ENCODE data around the gene SERHL2. TPM values are rescaled to one million over a fixed set of nuclear protein-coding genes. Genes with fewer than 3 reads are reported as not detected.

Gene SERHL2
- total RNA-seq, 4 donors from 2014 or later = 3.3 to 14.2 (median 10.8) TPM

DNA sequence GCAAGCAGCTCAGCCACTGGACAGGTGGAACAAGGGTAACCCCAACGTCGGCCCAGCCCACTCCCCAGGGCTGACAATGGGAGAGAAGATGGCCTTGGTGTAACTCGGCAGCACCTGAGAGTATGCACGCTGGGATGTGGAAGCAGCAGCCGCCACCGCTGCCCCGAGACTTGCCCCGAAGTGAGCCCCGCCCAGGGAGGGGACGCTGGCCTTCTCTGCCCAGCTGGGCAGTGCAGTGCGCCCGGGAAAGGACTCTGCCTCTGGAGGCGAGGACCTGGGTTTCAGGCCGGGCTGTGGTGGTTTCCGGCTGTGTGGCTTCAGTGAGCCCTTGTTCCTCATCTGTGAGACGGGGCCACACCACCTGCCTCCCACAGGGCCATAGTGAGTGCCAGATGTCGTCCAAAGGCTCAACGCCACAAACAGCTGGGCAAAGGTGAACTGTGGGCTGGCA, 69.6 kb downstream of the SERHL2 start:
- no peak for TF ChIP-seq POLR2A (IDR thresholded peaks at IDR 0.05)
- TF ChIP-seq, protein P1, sequence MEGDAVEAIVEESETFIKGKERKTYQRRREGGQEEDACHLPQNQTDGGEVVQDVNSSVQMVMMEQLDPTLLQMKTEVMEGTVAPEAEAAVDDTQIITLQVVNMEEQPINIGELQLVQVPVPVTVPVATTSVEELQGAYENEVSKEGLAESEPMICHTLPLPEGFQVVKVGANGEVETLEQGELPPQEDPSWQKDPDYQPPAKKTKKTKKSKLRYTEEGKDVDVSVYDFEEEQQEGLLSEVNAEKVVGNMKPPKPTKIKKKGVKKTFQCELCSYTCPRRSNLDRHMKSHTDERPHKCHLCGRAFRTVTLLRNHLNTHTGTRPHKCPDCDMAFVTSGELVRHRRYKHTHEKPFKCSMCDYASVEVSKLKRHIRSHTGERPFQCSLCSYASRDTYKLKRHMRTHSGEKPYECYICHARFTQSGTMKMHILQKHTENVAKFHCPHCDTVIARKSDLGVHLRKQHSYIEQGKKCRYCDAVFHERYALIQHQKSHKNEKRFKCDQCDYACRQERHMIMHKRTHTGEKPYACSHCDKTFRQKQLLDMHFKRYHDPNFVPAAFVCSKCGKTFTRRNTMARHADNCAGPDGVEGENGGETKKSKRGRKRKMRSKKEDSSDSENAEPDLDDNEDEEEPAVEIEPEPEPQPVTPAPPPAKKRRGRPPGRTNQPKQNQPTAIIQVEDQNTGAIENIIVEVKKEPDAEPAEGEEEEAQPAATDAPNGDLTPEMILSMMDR (IDR thresholded peaks at IDR 0.05) = no peak
- TF ChIP-seq EP300 (IDR thresholded peaks at IDR 0.05) = no peak
- Histone ChIP-seq H3K27me3 (no peaks in the 10 kb centered on the region), H3K4me3 (no peak overlapping the region), H3K9me3 (no peaks in the 10 kb centered on the region), H3K36me3 (peaks cover 5 to 85% (median 14%) of the 10 kb centered on the region in 3 donors), H3K4me1 (peaks cover 0 to 47% (median 26%) of the 10 kb centered on the region in 4 donors), H3K27ac (peak overlapping the region in 3 of 4 donors; percentile 34 to 59 (median 57))
- WGBS, 2 donors = 66 to 73% methylated on average over 13 to 16 of the region's 18 CpGs
- no peak for DNase-seq (ENCODE audit: low spot score in 2 of 2)

Small RNA genes lying within 50 kb of the gene (small RNA-seq; reads per million reads assigned to genes)
- gene RN7SKP80 (not detected), gene RNU6-513P (not detected)

Other genes starting within 250 kb of the SERHL2 start
- gene NFAM1, start 121.6 kb upstream of the SERHL2 start, total RNA-seq = 1 to 10 TPM; 1.8 to 2.8 (median 2.2) TPM
- 10 to 100 TPM; 25.7 to 37.8 (median 29.6) TPM for gene RRP7A, start 34.2 kb upstream of the SERHL2 start, total RNA-seq
- 10 to 100 TPM; 47.4 to 49.2 (median 48.5) TPM for gene POLDIP3, start 60.9 kb downstream of the SERHL2 start, total RNA-seq
- 1 to 10 TPM in 1 of 4 donors, not detected in 3; 2.7 TPM for gene ATP5MGL, start 86.6 kb downstream of the SERHL2 start, total RNA-seq
- gene CYB5R3, start 95.4 kb downstream of the SERHL2 start, total RNA-seq = 100 to 1,000 TPM; 134 to 200 (median 176) TPM
- 100 to 1,000 TPM in 2 of 4 donors, 10 to 100 TPM in 2; 73.0 to 146 (median 99.0) TPM for gene A4GALT, start 166.9 kb downstream of the SERHL2 start, total RNA-seq

Measured in tibial nerve (tissue), 4 donors.